H1 (cell line): ENCODE data around the gene CDK8. TPM values are rescaled to one million over a fixed set of nuclear protein-coding genes. Genes with fewer than 3 reads are reported as not detected.

Source experiments
- CTCF ChIA-PET: fragments of 300-600 bp; sonication (Branson Sonifier 250); formaldehyde crosslinking; loops from one replicate; lab custom pipeline; 2021; ENCODE audit not compliant: partially characterized antibody; lab: Charles Lee
- POLR2A ChIA-PET: fragments of 300-600 bp; sonication (Branson Sonifier 250); formaldehyde crosslinking; loops from one replicate; lab custom pipeline; 2021; ENCODE audit warnings: inconsistent platforms; ENCODE audit not compliant: partially characterized antibody; lab: Charles Lee
- DNase-seq, 2 experiments: peaks; one replicate each; pipeline versions ENCODE4 v3.0.0 to v3.0.0-alpha.2; 2010 to 2022; ENCODE audit warnings: low spot score in 2 of 2, low read depth in 1 of 2, mixed read lengths in 1 of 2
- FAIRE-seq: peaks from 2 replicates; lab custom pipeline; 2011; peaks lifted over from hg19 to GRCh38; lab: Jason Lieb, UNC
- H2AFZ ChIP-seq: 2 replicates; pipeline ENCODE4 v1.8.1; 2012; ENCODE audit warnings: low read length, inconsistent platforms
- H2AK5ac ChIP-seq: 2 replicates; pipeline ENCODE4 v1.6.1; 2013; ENCODE audit warnings: low read depth, low read length
- H2BK120ac ChIP-seq: replicated peaks from 2 replicates; pipeline ENCODE3; 2013; ENCODE audit warnings: low read depth, low read length, inconsistent platforms
- H2BK12ac ChIP-seq: 2 replicates; pipeline ENCODE4 v1.6.1; 2013; ENCODE audit warnings: low read depth, low read length
- H2BK15ac ChIP-seq: 2 replicates; pipeline ENCODE4 v1.6.1; 2013; ENCODE audit warnings: low read length
- H2BK20ac ChIP-seq: 2 replicates; pipeline ENCODE4 v1.6.1; 2013; ENCODE audit warnings: low read length
- H2BK5ac ChIP-seq: 2 replicates; pipeline ENCODE4 v1.6.1; 2013; ENCODE audit warnings: low read depth, low read length
- H3K14ac ChIP-seq: 2 replicates; pipeline ENCODE4 v1.6.1; 2013; ENCODE audit warnings: inconsistent platforms; ENCODE audit not compliant: insufficient read length
- H3K18ac ChIP-seq: 2 replicates; pipeline ENCODE4 v1.6.1; 2013; ENCODE audit warnings: low read length; ENCODE audit errors: extremely low read depth
- H3K23ac ChIP-seq: 2 replicates; pipeline ENCODE4 v1.6.1; 2013; ENCODE audit warnings: inconsistent platforms; ENCODE audit not compliant: insufficient read length
- H3K23me2 ChIP-seq: 2 replicates; pipeline ENCODE4 v1.6.1; 2013; ENCODE audit warnings: low read depth, low read length
- H3K27ac ChIP-seq: 2 replicates; pipeline ENCODE4 v1.6.1; 2011; ENCODE audit warnings: low read depth, low read length, inconsistent platforms
- H3K27me3 ChIP-seq, 4 experiments: replicated peaks in 1 of 4; 1 replicate in 1 of 4; 2 replicates in 3 of 4; pipeline versions ENCODE4 v1.6.1 to v1.8.1; 2011 to 2013; ENCODE audit warnings: low read length in 3 of 4, mild to moderate bottlenecking in 3 of 4, inconsistent platforms in 2 of 4, mixed read lengths in 2 of 4, moderate library complexity in 1 of 4; ENCODE audit not compliant: control insufficient read depth in 3 of 4, insufficient read depth in 3 of 4; ENCODE audit errors: extremely low read depth in 1 of 4
- H3K36me3 ChIP-seq, 4 experiments: 2 replicates each; pipeline versions ENCODE4 v1.6.1 to v1.8.1; 2011 to 2013; ENCODE audit warnings: mild to moderate bottlenecking in 4 of 4, low read length in 3 of 4, moderate library complexity in 2 of 4, control low read depth in 1 of 4, inconsistent platforms in 1 of 4; ENCODE audit not compliant: insufficient read depth in 4 of 4, control insufficient read depth in 2 of 4
- H3K4ac ChIP-seq: replicated peaks from 2 replicates; pipeline ENCODE3; 2013; ENCODE audit warnings: low read length, low read depth, mixed read lengths, inconsistent platforms; ENCODE audit not compliant: insufficient read length
- H3K4me1 ChIP-seq, 4 experiments: replicated peaks in 1 of 4; 1 replicate in 1 of 4; 2 replicates in 3 of 4; pipeline versions ENCODE4 v1.6.1 to v1.8.1; 2011 to 2013; ENCODE audit warnings: low read length in 3 of 4, inconsistent platforms in 2 of 4, mixed read lengths in 1 of 4; ENCODE audit not compliant: insufficient read depth in 4 of 4, control insufficient read depth in 3 of 4
- H3K4me2 ChIP-seq, 2 experiments: 2 replicates each; pipeline versions ENCODE4 v1.6.1 to v1.8.1; 2011 to 2013; ENCODE audit warnings: low read depth in 2 of 2, low read length in 2 of 2, control low read depth in 1 of 2, inconsistent platforms in 1 of 2, mild to moderate bottlenecking in 1 of 2; ENCODE audit not compliant: insufficient read depth in 1 of 2
- H3K4me3 ChIP-seq, 4 experiments: fragments of 200-600, 300-600 bp in 1 of 4; sonication (generic), shearing (Covaris generic), sonication (Bioruptor Twin) in 1 of 4; 2 replicates each; pipeline versions ENCODE4 v1.5.1 to v1.8.1; 2011 to 2016; ENCODE audit warnings: low read length in 4 of 4, low read depth in 3 of 4, control low read depth in 2 of 4, inconsistent platforms in 2 of 4, mild to moderate bottlenecking in 2 of 4, mixed read lengths in 1 of 4, moderate library complexity in 1 of 4; ENCODE audit not compliant: insufficient read depth in 2 of 4; ENCODE audit errors: extremely low read depth in 1 of 4
- H3K56ac ChIP-seq: replicated peaks from 2 replicates; pipeline ENCODE3; 2013; ENCODE audit warnings: low read depth, mild to moderate bottlenecking, mixed read lengths, low read length, inconsistent platforms; ENCODE audit not compliant: insufficient read length
- H3K79me1 ChIP-seq: 2 replicates; pipeline ENCODE4 v1.6.1; 2013; ENCODE audit warnings: low read depth, low read length, control low read depth
- H3K79me2 ChIP-seq, 2 experiments: 2 replicates each; pipeline versions ENCODE4 v1.6.1 to v1.8.1; 2012 to 2013; ENCODE audit warnings: low read length in 2 of 2, mild to moderate bottlenecking in 2 of 2, inconsistent platforms in 1 of 2; ENCODE audit not compliant: insufficient read depth in 2 of 2, control insufficient read depth in 1 of 2
- H3K9ac ChIP-seq, 4 experiments: replicated peaks in 1 of 4; 1 replicate in 1 of 4; 2 replicates in 3 of 4; pipeline versions ENCODE4 v1.6.1 to v1.8.1; 2011 to 2013; ENCODE audit warnings: low read depth in 3 of 4, low read length in 3 of 4, control low read depth in 2 of 4, mild to moderate bottlenecking in 2 of 4, moderate library complexity in 2 of 4, inconsistent platforms in 1 of 4; ENCODE audit errors: extremely low read depth in 1 of 4
- H3K9me3 ChIP-seq, 2 experiments: 2 replicates each; pipeline versions ENCODE4 v1.6.1 to v1.8.1; 2012 to 2013; ENCODE audit warnings: mild to moderate bottlenecking in 2 of 2, moderate library complexity in 2 of 2, control low read depth in 1 of 2, inconsistent platforms in 1 of 2, low read depth in 1 of 2, low read length in 1 of 2, mixed read lengths in 1 of 2; ENCODE audit not compliant: insufficient read depth in 2 of 2
- H4K20me1 ChIP-seq, 2 experiments: replicated peaks in 1 of 2; 2 replicates each; pipeline versions ENCODE3 to v1.8.1; 2011 to 2013; ENCODE audit warnings: inconsistent platforms in 2 of 2, low read length in 2 of 2, mild to moderate bottlenecking in 1 of 2; ENCODE audit not compliant: insufficient read depth in 2 of 2, control insufficient read depth in 1 of 2
- H4K5ac ChIP-seq: 2 replicates; pipeline ENCODE4 v1.6.1; 2013; ENCODE audit warnings: low read length, low read depth, mixed read lengths, inconsistent platforms; ENCODE audit not compliant: insufficient read length
- H4K8ac ChIP-seq: 2 replicates; pipeline ENCODE4 v1.8.0; 2013; ENCODE audit warnings: mild to moderate bottlenecking, moderate library complexity, low read length, inconsistent platforms; ENCODE audit not compliant: insufficient read depth; ENCODE audit errors: extremely low read depth
- H4K91ac ChIP-seq: replicated peaks from 2 replicates; pipeline ENCODE3; 2013; ENCODE audit warnings: low read length, mixed read lengths, inconsistent platforms; ENCODE audit not compliant: insufficient read length
- ASH2L ChIP-seq: fragments of 200-600, 300-600 bp; sonication (generic); IDR thresholded peaks from one replicate; pipeline ENCODE4 v1.7.1; 2017; ENCODE audit warnings: low read length
- CHD1 ChIP-seq: IDR thresholded peaks from 2 replicates; pipeline ENCODE4 v1.6.1; 2012; ENCODE audit warnings: low read depth, low read length, improper control_type of control experiment
- EZH2 ChIP-seq: fragments of 200-600 bp; sonication (generic); IDR thresholded peaks from 2 replicates; pipeline ENCODE4 v1.7.1; 2012; ENCODE audit warnings: low read depth, mild to moderate bottlenecking, moderate library complexity, low read length, inconsistent platforms; ENCODE audit not compliant: severe bottlenecking
- HDAC6 ChIP-seq: IDR thresholded peaks from one replicate; pipeline ENCODE4 v1.7.1; 2012; ENCODE audit warnings: low read depth, mild to moderate bottlenecking, inconsistent platforms, low read length, moderate library complexity
- MAFK ChIP-seq: IDR thresholded peaks from 2 replicates; pipeline ENCODE4 v1.6.1; 2012; ENCODE audit warnings: low read depth, mild to moderate bottlenecking, improper control_type of control experiment, low read length
- MAX ChIP-seq: IDR thresholded peaks from 2 replicates; pipeline ENCODE4 v1.6.1; 2012; ENCODE audit warnings: inconsistent platforms
- RBBP5 ChIP-seq: IDR thresholded peaks from 2 replicates; pipeline ENCODE4 v1.7.1; 2012; ENCODE audit warnings: low read depth, mild to moderate bottlenecking, inconsistent platforms, low read length, moderate library complexity, borderline replicate concordance
- RXRA ChIP-seq: IDR thresholded peaks from 2 replicates; pipeline ENCODE4 v1.6.1; 2011; ENCODE audit warnings: low read depth, mild to moderate bottlenecking, low read length, moderate library complexity; ENCODE audit not compliant: insufficient read depth
- SIN3A ChIP-seq, 2 experiments: IDR thresholded peaks in 1 of 2; conservative IDR thresholded peaks in 1 of 2; 2 replicates each; pipeline ENCODE4 v1.6.1; 2011 to 2012; ENCODE audit warnings: low read length in 2 of 2, improper control_type of control experiment in 1 of 2, low read depth in 1 of 2, mild to moderate bottlenecking in 1 of 2
- SIRT6 ChIP-seq: IDR thresholded peaks from one replicate; pipeline ENCODE4 v1.7.1; 2012; ENCODE audit warnings: low read length, inconsistent platforms
- TAF1 ChIP-seq: IDR thresholded peaks from 2 replicates; pipeline ENCODE4 v1.6.1; 2011; ENCODE audit warnings: mild to moderate bottlenecking, low read depth, low read length
- TBP ChIP-seq: IDR thresholded peaks from 2 replicates; pipeline ENCODE4 v1.6.1; 2011; ENCODE audit warnings: low read depth, low read length, improper control_type of control experiment
- polyA plus RNA-seq, 7 experiments: library from polyadenylated mRNA; depleted of rRNA in 3 of 7; stranded (reverse) in 5 of 7; unstranded in 2 of 7; fragments of >200 nt in 5 of 7; fragments of 200-250 nt in 2 of 7; gene quantifications; 1 replicate in 5 of 7; 2 replicates in 1 of 7; 4 replicates in 1 of 7; pipeline versions ENCODE4 v1.2.1 to v1.2.3, GENCODE V29; 2011 to 2013; ENCODE audit warnings: missing spikeins in 2 of 7, mixed read lengths in 2 of 7
- total RNA-seq: library from RNA; stranded (reverse); fragmentation: NEBNext Ultra II Directional; extraction: Animal tissue kit (Norgen Biotek cat#: 25700); gene quantifications from 2 replicates; pipeline ENCODE4 v1.2.1, GENCODE V29; 2021
- TF ChIP-seq, protein P1 (sequence below), 3 experiments: IDR thresholded peaks; 1 replicate in 2 of 3; 2 replicates in 1 of 3; pipeline versions ENCODE4 v1.5.1 to v1.6.1; 2011; ENCODE audit warnings: low read length in 3 of 3, mild to moderate bottlenecking in 3 of 3, inconsistent platforms in 2 of 3, low read depth in 1 of 3, moderate library complexity in 1 of 3; ENCODE audit not compliant: insufficient read depth in 1 of 3; ENCODE audit errors: control extremely low read depth in 1 of 3

Gene CDK8
- total and polyA plus RNA-seq, 2 of the 8 experiments (the other 6 are each of a cell fraction or from before 2014, with no cell fraction given) = 22.1 to 25.6 TPM

GRCh38 chr13:26320766-26321165, 66.8 kb downstream of the CDK8 start:
- FAIRE-seq (no peak), DNase-seq (no peak)
- Histone ChIP-seq H2BK20ac (no peak overlapping the region), H2BK5ac (no peak overlapping the region), H3K4ac (no peak overlapping the region), H3K4me3 (no peak overlapping the region), H4K5ac (no peak overlapping the region), H4K91ac (no peak overlapping the region), H3K23ac (no peak overlapping the region), H3K79me2 (peaks cover 2 to 65% of the 10 kb centered on the region in 2 experiments), H4K20me1 (peaks cover 5 to 6% of the 10 kb centered on the region in 2 experiments), H3K27me3 (no peaks in the 10 kb centered on the region), H3K23me2 (no peaks in the 10 kb centered on the region), H3K4me2 (no peak overlapping the region), H3K56ac (no peak overlapping the region), H3K79me1 (peaks cover 3% of the 10 kb centered on the region; the same call in 1 of the 2 replicates), H2BK120ac (no peak overlapping the region), H3K9ac (no peak overlapping the region), H3K36me3 (no peaks in the 10 kb centered on the region), H3K14ac (no peak overlapping the region), H3K18ac (no peak overlapping the region), H3K27ac (no peak overlapping the region), H2AFZ (no peak overlapping the region), H2BK12ac (no peak overlapping the region), H4K8ac (no peak overlapping the region), H3K9me3 (no peaks in the 10 kb centered on the region), H2AK5ac (no peak overlapping the region), H3K4me1 (0 out of 7 replicates have a peak, but pooled peaks cover 0 to 3% (median 0%) of the 10 kb centered on the region in 4 experiments), H2BK15ac (no peak overlapping the region)
- CTCF ChIA-PET = interaction anchor here (0.6 kb wide), 1 partner anchor 1050 kb away, joined by 3 read pairs; no protein-coding TSS in a partner anchor
- POLR2A ChIA-PET = no interaction called here
- TF ChIP-seq TBP = no peak
- no peak for TF ChIP-seq CHD1
- TF ChIP-seq, protein P1, sequence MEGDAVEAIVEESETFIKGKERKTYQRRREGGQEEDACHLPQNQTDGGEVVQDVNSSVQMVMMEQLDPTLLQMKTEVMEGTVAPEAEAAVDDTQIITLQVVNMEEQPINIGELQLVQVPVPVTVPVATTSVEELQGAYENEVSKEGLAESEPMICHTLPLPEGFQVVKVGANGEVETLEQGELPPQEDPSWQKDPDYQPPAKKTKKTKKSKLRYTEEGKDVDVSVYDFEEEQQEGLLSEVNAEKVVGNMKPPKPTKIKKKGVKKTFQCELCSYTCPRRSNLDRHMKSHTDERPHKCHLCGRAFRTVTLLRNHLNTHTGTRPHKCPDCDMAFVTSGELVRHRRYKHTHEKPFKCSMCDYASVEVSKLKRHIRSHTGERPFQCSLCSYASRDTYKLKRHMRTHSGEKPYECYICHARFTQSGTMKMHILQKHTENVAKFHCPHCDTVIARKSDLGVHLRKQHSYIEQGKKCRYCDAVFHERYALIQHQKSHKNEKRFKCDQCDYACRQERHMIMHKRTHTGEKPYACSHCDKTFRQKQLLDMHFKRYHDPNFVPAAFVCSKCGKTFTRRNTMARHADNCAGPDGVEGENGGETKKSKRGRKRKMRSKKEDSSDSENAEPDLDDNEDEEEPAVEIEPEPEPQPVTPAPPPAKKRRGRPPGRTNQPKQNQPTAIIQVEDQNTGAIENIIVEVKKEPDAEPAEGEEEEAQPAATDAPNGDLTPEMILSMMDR (IDR thresholded peaks at IDR 0.05; ENCODE audit: control extremely low read depth in 1 of 3, insufficient read depth in 1 of 3, low read depth in 1 of 3, low read length in 3 of 3) = no peak
- TF ChIP-seq ASH2L = no peak
- TF ChIP-seq TAF1 = no peak
- no peak for TF ChIP-seq EZH2
- TF ChIP-seq RBBP5 = no peak
- no peak for TF ChIP-seq HDAC6
- no peak for TF ChIP-seq SIRT6
- no peak for TF ChIP-seq SIN3A (conservative IDR thresholded peaks at IDR 0.05 in 1 of 2, IDR thresholded peaks at IDR 0.05 in 1 of 2; ENCODE audit: low read depth in 1 of 2, low read length in 2 of 2)
- TF ChIP-seq MAFK = no peak
- no peak for TF ChIP-seq MAX
- no peak for TF ChIP-seq RXRA
